Neural cell (in vitro differentiated cells): Measurements from ENCODE around the gene CHEK1. TPM values are rescaled to one million over a fixed set of nuclear protein-coding genes. Genes with fewer than 3 reads are reported as not detected.

Experiments used
- H2AFZ ChIP-seq: fragments of 200-600, 300-800 bp; sonication (generic), shearing (Covaris generic); 2 replicates; pipeline ENCODE4 v1.6.0; 2014; ENCODE audit warnings: low read depth, mild to moderate bottlenecking, antibody characterized with exemption, low read length, moderate library complexity
- H3F3A ChIP-seq: fragments of 200-600 bp; shearing (Covaris generic); 2 replicates; pipeline ENCODE4 v1.6.1; 2016; ENCODE audit warnings: mild to moderate bottlenecking, moderate library complexity, mixed read lengths, antibody characterized with exemption, low read length; ENCODE audit not compliant: insufficient read depth, poor library complexity, severe bottlenecking
- H3K27ac ChIP-seq: fragments of 200-600, 300-800 bp; sonication (generic), shearing (Covaris generic); 2 replicates; pipeline ENCODE4 v1.5.1; 2014; ENCODE audit warnings: mild to moderate bottlenecking, low read length, moderate library complexity
- H3K27me3 ChIP-seq: fragments of 300-800, 200-600 bp; sonication (generic), shearing (Covaris generic); 2 replicates; pipeline ENCODE4 v1.6.0; 2014; ENCODE audit warnings: mild to moderate bottlenecking, low read depth, low read length, moderate library complexity; ENCODE audit not compliant: insufficient read depth
- H3K36me3 ChIP-seq: fragments of 300-800, 200-600 bp; sonication (generic), shearing (Covaris generic); 2 replicates; pipeline ENCODE4 v1.5.1; 2014; ENCODE audit warnings: mild to moderate bottlenecking, antibody characterized with exemption, low read length, moderate library complexity; ENCODE audit not compliant: insufficient read depth
- H3K4me2 ChIP-seq: fragments of 300-800, 200-600 bp; sonication (generic), shearing (Covaris generic); 2 replicates; pipeline ENCODE4 v1.6.0; 2014; ENCODE audit warnings: mild to moderate bottlenecking, low read length
- H3K4me3 ChIP-seq: fragments of 300-800, 200-600 bp; sonication (generic), shearing (Covaris generic); 2 replicates; pipeline ENCODE4 v1.5.1; 2014; ENCODE audit warnings: mild to moderate bottlenecking, low read length, moderate library complexity
- H3K79me2 ChIP-seq: fragments of 200-600 bp; shearing (Covaris generic); replicated peaks from 2 replicates; pipeline ENCODE4 v1.6.0; 2014; ENCODE audit warnings: mild to moderate bottlenecking, low read length, moderate library complexity; ENCODE audit not compliant: insufficient read depth
- H3K9ac ChIP-seq: fragments of 300-800, 200-600 bp; sonication (generic), shearing (Covaris generic); 2 replicates; pipeline ENCODE4 v1.6.1; 2016; ENCODE audit warnings: mild to moderate bottlenecking, low read length, mixed read lengths
- H3K9me2 ChIP-seq: fragments of 200-600 bp; shearing (Covaris generic); 2 replicates; pipeline ENCODE4 v1.6.1; 2016; ENCODE audit warnings: mild to moderate bottlenecking, low read length, mixed read lengths; ENCODE audit not compliant: insufficient read depth
- H3K9me3 ChIP-seq: fragments of 200-600, 300-800 bp; sonication (generic), shearing (Covaris generic); 2 replicates; pipeline ENCODE4 v1.6.1; 2016; ENCODE audit warnings: mild to moderate bottlenecking, mixed run types, low read length, moderate library complexity, mixed read lengths
- H4K20me1 ChIP-seq: fragments of 200-600 bp; shearing (Covaris generic); 2 replicates; pipeline ENCODE4 v1.6.1; 2016; ENCODE audit warnings: mild to moderate bottlenecking, mixed run types; ENCODE audit not compliant: insufficient read depth
- CTCF ChIP-seq: fragments of 450-650 bp; IDR thresholded peaks from 2 replicates; pipeline ENCODE4 v1.5.1; 2014; ENCODE audit warnings: antibody characterized with exemption, mild to moderate bottlenecking, moderate library complexity; ENCODE audit not compliant: poor library complexity, severe bottlenecking
- EP300 ChIP-seq: fragments of 450-650 bp; conservative IDR thresholded peaks from 2 replicates; pipeline ENCODE4 v1.6.1; 2014; ENCODE audit warnings: antibody characterized with exemption, mild to moderate bottlenecking, moderate library complexity; ENCODE audit not compliant: poor library complexity, severe bottlenecking
- EZH2 ChIP-seq: fragments of 200-600, 300-800 bp; shearing (Covaris generic), sonication (generic); IDR thresholded peaks from 2 replicates; pipeline ENCODE4 v1.6.1; 2014; ENCODE audit warnings: antibody characterized with exemption, low read length, borderline replicate concordance, mild to moderate bottlenecking; ENCODE audit not compliant: insufficient read depth, poor library complexity, severe bottlenecking
- MXI1 ChIP-seq: fragments of 450-650 bp; conservative IDR thresholded peaks from 2 replicates; pipeline ENCODE4 v1.6.1; 2014; ENCODE audit warnings: antibody characterized with exemption, mild to moderate bottlenecking; ENCODE audit not compliant: poor library complexity, severe bottlenecking
- POLR2AphosphoS5 ChIP-seq: IDR thresholded peaks from 2 replicates; pipeline ENCODE4 v1.6.1; 2012
- RAD21 ChIP-seq: fragments of 450-650 bp; conservative IDR thresholded peaks from 2 replicates; pipeline ENCODE4 v1.6.1; 2014; ENCODE audit warnings: antibody characterized with exemption, mild to moderate bottlenecking, moderate library complexity
- REST ChIP-seq: IDR thresholded peaks from 2 replicates; pipeline ENCODE4 v1.6.1; 2012; ENCODE audit warnings: borderline replicate concordance
- SMC3 ChIP-seq: fragments of 450-650 bp; conservative IDR thresholded peaks from 2 replicates; pipeline ENCODE4 v1.6.1; 2014; ENCODE audit warnings: antibody characterized with exemption, mild to moderate bottlenecking, moderate library complexity; ENCODE audit not compliant: poor library complexity
- TAF1 ChIP-seq: IDR thresholded peaks from 2 replicates; pipeline ENCODE4 v1.6.1; 2012; ENCODE audit warnings: low read depth
- polyA plus RNA-seq: library from polyadenylated mRNA; depleted of rRNA; stranded (reverse); fragments of >200 nt; gene quantifications from 2 replicates; pipeline ENCODE4 v1.2.3, GENCODE V29; 2014

Gene CHEK1
- polyA plus RNA-seq, 1 donor from 2014 or later = 33.0 TPM

GRCh38 chr11:125618383-125618782 is 6.6 kb upstream of the CHEK1 start:
- Histone ChIP-seq H3K9me2 (no peaks in the 10 kb centered on the region), H3K4me2 (no peak overlapping the region), H3F3A (no peaks in the 10 kb centered on the region), H3K36me3 (peaks cover 8% of the 10 kb centered on the region), H3K4me3 (no peak overlapping the region), H3K9ac (no peak overlapping the region), H3K27ac (no peak overlapping the region), H4K20me1 (no peaks in the 10 kb centered on the region), H3K79me2 (no peaks in the 10 kb centered on the region), H3K27me3 (no peaks in the 10 kb centered on the region), H2AFZ (no peak overlapping the region), H3K9me3 (no peaks in the 10 kb centered on the region)
- TF ChIP-seq MXI1 = no peak

- peaks cover 3% of the 10 kb centered on the region for H3K79me2 ChIP-seq
- H3K9ac ChIP-seq = no peak overlapping the region
- no peaks in the 10 kb centered on the region for H3K9me2 ChIP-seq
- H3K9me3 ChIP-seq = no peaks in the 10 kb centered on the region
- H4K20me1 ChIP-seq = no peaks in the 10 kb centered on the region
- no peak overlapping the region for H3K4me2 ChIP-seq
- no peak overlapping the region for H3K4me3 ChIP-seq
- no peak for TF ChIP-seq SMC3
- no peak for TF ChIP-seq EP300
- no peak for TF ChIP-seq POLR2AphosphoS5
- no peak for TF ChIP-seq CTCF
- no peak for TF ChIP-seq TAF1
- TF ChIP-seq MXI1 = no peak
- TF ChIP-seq REST = no peak
- no peak for TF ChIP-seq RAD21
- no peak for TF ChIP-seq EZH2
- no peak overlapping the region for H2AFZ ChIP-seq
- H3F3A ChIP-seq = peaks cover 10% of the 10 kb centered on the region
- peaks cover 8% of the 10 kb centered on the region for H3K36me3 ChIP-seq
- H3K27me3 ChIP-seq = no peaks in the 10 kb centered on the region
- no peak overlapping the region for H3K27ac ChIP-seq
These were observed 3.0 kb upstream of the CHEK1 start for GRCh38 chr11:125621995-125622394.

GRCh38 chr11:125623064-125623463 is 1.9 kb upstream of the CHEK1 start:
- H3K36me3 ChIP-seq = peaks cover 5% of the 10 kb centered on the region
- H3K4me3 ChIP-seq = no peak overlapping the region
- H3K4me2 ChIP-seq = no peak overlapping the region
- H3K27ac ChIP-seq = no peak overlapping the region
- no peak overlapping the region for H3K9ac ChIP-seq
- peaks cover 10% of the 10 kb centered on the region for H3F3A ChIP-seq
- no peak for TF ChIP-seq EZH2
- TF ChIP-seq CTCF = no peak
- TF ChIP-seq TAF1 = no peak
- TF ChIP-seq REST = no peak
- TF ChIP-seq MXI1 = no peak
- TF ChIP-seq EP300 = no peak
- no peak for TF ChIP-seq POLR2AphosphoS5
- TF ChIP-seq RAD21 = no peak
- no peak for TF ChIP-seq SMC3
- peaks cover 14% of the 10 kb centered on the region for H3K79me2 ChIP-seq
- H3K9me3 ChIP-seq = no peaks in the 10 kb centered on the region
- H3K9me2 ChIP-seq = no peaks in the 10 kb centered on the region
- no peak overlapping the region for H2AFZ ChIP-seq
- H4K20me1 ChIP-seq = no peaks in the 10 kb centered on the region
- H3K27me3 ChIP-seq = no peaks in the 10 kb centered on the region
